Measurements from ENCODE around the gene TANC1. TPM values are rescaled to one million over a fixed set of nuclear protein-coding genes. Genes with fewer than 3 reads are reported as not detected.
A peak's percentile ranks its signal among the peaks of the same experiment; 100 is the strongest.

The TANC1 gene
- total and polyA plus RNA-seq, 4 donors = 23.0 to 31.6 (median 25.0) TPM

DNA sequence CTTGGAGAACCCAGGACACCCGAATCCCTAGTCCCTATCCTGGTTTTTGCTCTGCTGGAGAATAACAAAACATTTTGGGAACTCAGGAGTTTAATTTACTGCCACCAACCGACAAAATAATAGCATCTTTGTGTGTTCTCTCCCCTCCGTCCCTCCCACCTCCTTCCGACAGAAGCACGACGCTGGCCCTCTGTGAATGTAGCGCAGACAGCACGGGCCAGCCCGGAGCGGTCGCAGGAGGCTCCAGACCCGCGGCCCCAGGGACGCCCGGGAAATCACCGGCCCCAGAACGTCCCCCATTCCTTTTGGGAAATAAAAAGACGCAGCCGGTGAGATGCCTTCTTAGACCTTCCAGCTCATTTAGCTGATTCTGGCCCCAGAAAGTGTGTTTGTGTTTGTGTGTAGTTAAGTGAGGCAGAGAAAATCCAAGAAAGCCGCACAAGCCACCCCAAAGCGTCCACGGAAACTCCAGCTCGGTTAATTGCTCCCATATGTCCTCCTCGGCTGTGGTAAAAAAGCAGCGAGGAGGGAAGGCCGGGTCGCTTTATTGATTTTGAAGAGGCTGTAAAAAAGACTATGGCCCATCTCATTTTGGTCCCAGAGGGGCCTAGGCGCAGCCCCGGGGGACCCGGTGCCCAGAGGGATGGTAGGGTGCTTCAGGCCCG lies 577 bp upstream of the TANC1 start:
- DNase-seq (ENCODE audit: low read depth in 4 of 6, low spot score in 6 of 6) = peak in 3 of 6 donors; percentile 56 to 85 (median 74)
- peaks cover 21% of the 10 kb centered on the region for H3K4me1 ChIP-seq (ENCODE audit: control insufficient read depth, insufficient read depth, low read length)
- H3K9me3 ChIP-seq (ENCODE audit: control insufficient read depth, insufficient read depth, low read length) = no peaks in the 10 kb centered on the region
- no peaks in the 10 kb centered on the region for H3K36me3 ChIP-seq (ENCODE audit: control insufficient read depth, insufficient read depth, low read length)
- peak overlapping the region; percentile 77 for H3K4me3 ChIP-seq (ENCODE audit: low read depth, low read length)
- WGBS (ENCODE audit: insufficient coverage) = 1% methylated on average over 28 of the region's 31 CpGs
- H3K27ac ChIP-seq (ENCODE audit: low read depth, low read length) = peak overlapping the region; percentile 99
- peaks cover 40% of the 10 kb centered on the region for H3K27me3 ChIP-seq (ENCODE audit: control insufficient read depth, insufficient read depth, low read length)

DNA sequence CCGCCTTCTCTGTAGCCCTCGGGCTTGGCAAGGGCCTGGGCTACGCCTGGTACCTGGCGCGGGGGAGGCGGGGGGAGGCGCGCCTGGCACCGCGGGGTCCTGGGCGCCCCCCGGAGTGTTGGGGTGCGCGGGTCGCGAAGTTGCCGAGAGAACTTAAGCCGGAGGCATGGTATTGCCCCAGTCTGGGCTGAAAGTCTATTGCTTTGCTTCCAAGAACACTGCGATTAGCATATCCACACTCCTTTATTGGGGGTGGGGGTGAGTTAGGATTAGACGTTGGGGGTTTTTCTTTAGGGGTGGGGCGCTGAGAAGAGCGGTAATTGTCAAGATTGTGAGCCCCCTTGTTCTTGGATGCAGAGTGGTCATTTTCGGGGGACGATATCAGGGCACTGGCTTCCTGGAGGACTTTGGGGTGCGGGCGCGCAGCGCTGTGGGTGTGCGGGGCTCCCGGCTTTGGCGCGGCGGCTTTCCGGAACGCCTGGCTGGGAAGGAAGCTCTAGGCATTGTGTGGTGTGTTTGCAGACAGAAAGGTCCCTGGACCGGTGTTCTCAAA lies 798 bp downstream of the TANC1 start:
- Histone ChIP-seq H3K4me3 (ENCODE audit: low read depth, low read length) (peak overlapping the region; percentile 66), H3K9me3 (ENCODE audit: control insufficient read depth, insufficient read depth, low read length) (no peaks in the 10 kb centered on the region), H3K27ac (ENCODE audit: low read depth, low read length) (peak overlapping the region; percentile 90), H3K36me3 (ENCODE audit: control insufficient read depth, insufficient read depth, low read length) (no peaks in the 10 kb centered on the region), H3K27me3 (ENCODE audit: control insufficient read depth, insufficient read depth, low read length) (peaks cover 44% of the 10 kb centered on the region), H3K4me1 (ENCODE audit: control insufficient read depth, insufficient read depth, low read length) (peaks cover 21% of the 10 kb centered on the region)
- DNase-seq (ENCODE audit: low read depth in 4 of 6, low spot score in 6 of 6) = no peak
- 0% methylated on average over 29 of the region's 36 CpGs for WGBS (ENCODE audit: insufficient coverage)

DNA sequence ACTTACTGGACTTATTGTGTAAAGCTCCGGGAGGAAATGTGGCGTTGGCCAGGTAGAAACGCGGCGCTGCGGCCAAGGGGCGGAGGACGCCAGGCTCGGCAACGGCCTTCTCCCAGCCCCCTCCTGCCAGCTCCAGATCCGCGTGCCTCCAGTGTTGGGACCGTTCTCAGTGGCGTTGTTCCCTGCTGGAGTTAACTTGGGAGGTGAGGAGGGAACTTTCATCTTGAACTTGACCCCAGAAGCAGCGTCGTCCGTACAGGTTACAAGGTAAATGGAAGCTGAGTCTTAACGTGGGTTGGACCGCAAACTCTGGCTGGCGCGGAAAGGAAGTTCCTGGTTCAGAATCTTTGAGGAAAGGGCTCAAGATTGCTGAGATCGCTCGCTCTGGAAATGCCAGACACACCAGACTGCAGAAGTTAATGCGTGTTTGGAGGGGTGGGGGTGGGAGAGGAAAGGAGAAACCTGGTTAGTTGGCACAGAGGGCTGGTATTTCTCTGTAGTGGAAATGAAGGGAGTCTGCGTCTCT lies 1.3 kb downstream of the TANC1 start:
- Histone ChIP-seq H3K4me1 (ENCODE audit: control insufficient read depth, insufficient read depth, low read length) (peaks cover 21% of the 10 kb centered on the region), H3K9me3 (ENCODE audit: control insufficient read depth, insufficient read depth, low read length) (no peaks in the 10 kb centered on the region), H3K27me3 (ENCODE audit: control insufficient read depth, insufficient read depth, low read length) (peaks cover 44% of the 10 kb centered on the region), H3K27ac (ENCODE audit: low read depth, low read length) (peak overlapping the region; percentile 90), H3K36me3 (ENCODE audit: control insufficient read depth, insufficient read depth, low read length) (no peaks in the 10 kb centered on the region), H3K4me3 (ENCODE audit: low read depth, low read length) (peak overlapping the region; percentile 66)
- WGBS (ENCODE audit: insufficient coverage) = under 1% methylated on average over 24 of the region's 25 CpGs
- DNase-seq (ENCODE audit: low read depth in 4 of 6, low spot score in 6 of 6) = peak in 2 of 6 donors; percentile 43 to 66

DNA sequence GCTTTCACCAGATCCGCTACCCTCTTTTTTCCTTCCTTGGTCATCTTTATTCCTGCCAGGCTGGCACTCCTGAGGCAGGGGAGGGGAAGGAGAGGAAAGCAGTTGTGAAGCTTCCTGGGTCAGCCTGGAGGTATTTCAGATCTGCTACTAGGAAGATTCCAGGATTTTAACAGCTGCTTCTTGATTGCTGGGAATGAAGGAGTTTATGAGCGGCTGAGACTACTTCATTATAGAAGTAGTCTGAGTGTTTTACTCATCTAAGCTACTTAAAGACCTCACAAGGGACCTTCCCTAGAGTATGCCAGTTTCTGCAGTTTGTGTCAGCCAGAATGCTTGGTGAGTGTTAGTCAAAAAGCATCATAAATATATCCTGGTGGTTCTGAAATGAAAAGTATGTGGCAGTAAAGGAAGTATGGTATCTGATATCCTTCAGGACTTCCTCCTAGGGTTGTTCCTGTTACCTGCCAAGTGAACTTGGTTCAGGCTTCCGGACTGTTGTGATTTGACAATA lies 1.9 kb downstream of the TANC1 start:
- H3K27me3 ChIP-seq (ENCODE audit: control insufficient read depth, insufficient read depth, low read length) = peaks cover 39% of the 10 kb centered on the region
- peak overlapping the region; percentile 66 for H3K4me3 ChIP-seq (ENCODE audit: low read depth, low read length)
- WGBS (ENCODE audit: insufficient coverage) = 60% methylated on average over 1 of the region's 3 CpGs
- peak overlapping the region; percentile 90 for H3K27ac ChIP-seq (ENCODE audit: low read depth, low read length)
- no peaks in the 10 kb centered on the region for H3K36me3 ChIP-seq (ENCODE audit: control insufficient read depth, insufficient read depth, low read length)
- DNase-seq (ENCODE audit: low read depth in 4 of 6, low spot score in 6 of 6) = no peak
- H3K4me1 ChIP-seq (ENCODE audit: control insufficient read depth, insufficient read depth, low read length) = peaks cover 21% of the 10 kb centered on the region
- no peaks in the 10 kb centered on the region for H3K9me3 ChIP-seq (ENCODE audit: control insufficient read depth, insufficient read depth, low read length)

DNA sequence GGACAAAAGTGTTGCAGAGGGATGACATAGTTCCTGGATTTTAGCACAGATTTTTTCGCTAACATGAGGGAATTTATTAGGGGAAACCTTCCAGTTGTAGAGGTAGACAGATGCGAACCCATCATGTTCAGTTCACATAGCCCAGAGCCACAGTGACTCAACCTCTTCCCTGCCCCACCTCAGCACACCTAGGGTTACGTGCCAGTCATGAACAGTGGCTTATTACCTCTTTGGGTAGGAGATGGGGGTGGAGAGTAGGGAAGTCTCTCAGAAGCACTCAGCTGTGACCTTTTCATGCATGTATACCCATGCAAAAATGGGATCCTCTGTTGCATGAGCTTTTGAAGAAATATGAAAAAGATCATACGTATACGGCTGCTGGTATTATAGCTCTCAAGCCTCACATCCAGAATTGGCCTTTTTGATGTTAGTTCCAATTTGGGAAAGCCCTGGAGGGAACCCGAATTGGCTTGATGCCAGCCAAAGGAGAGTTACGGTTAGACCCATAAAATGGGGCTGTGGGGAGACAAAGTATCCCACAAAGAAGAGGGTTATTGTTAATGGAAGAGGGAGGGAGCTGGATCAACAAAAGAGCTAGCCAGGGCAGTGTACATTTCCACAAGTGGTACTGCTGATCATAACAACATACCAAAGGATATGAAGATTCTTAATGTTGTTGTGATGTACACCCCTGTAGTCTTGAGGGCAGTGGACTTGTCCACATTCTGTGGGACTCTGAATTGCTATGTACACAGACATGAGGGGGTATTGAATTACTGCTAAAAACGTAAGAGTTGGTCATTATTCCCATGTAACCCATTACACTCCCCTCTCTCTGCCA lies 4.9 kb downstream of the TANC1 start:
- Histone ChIP-seq H3K9me3 (ENCODE audit: control insufficient read depth, insufficient read depth, low read length) (no peaks in the 10 kb centered on the region), H3K4me1 (ENCODE audit: control insufficient read depth, insufficient read depth, low read length) (peaks cover 11% of the 10 kb centered on the region), H3K4me3 (ENCODE audit: low read depth, low read length) (no peak overlapping the region), H3K27ac (ENCODE audit: low read depth, low read length) (no peak overlapping the region), H3K36me3 (ENCODE audit: control insufficient read depth, insufficient read depth, low read length) (no peaks in the 10 kb centered on the region), H3K27me3 (ENCODE audit: control insufficient read depth, insufficient read depth, low read length) (peaks cover 27% of the 10 kb centered on the region)
- 69% methylated on average over 5 of the region's 8 CpGs for WGBS (ENCODE audit: insufficient coverage)
- peak in 1 of 6 donors; percentile 21 for DNase-seq (ENCODE audit: low read depth in 4 of 6, low spot score in 6 of 6)

DNA sequence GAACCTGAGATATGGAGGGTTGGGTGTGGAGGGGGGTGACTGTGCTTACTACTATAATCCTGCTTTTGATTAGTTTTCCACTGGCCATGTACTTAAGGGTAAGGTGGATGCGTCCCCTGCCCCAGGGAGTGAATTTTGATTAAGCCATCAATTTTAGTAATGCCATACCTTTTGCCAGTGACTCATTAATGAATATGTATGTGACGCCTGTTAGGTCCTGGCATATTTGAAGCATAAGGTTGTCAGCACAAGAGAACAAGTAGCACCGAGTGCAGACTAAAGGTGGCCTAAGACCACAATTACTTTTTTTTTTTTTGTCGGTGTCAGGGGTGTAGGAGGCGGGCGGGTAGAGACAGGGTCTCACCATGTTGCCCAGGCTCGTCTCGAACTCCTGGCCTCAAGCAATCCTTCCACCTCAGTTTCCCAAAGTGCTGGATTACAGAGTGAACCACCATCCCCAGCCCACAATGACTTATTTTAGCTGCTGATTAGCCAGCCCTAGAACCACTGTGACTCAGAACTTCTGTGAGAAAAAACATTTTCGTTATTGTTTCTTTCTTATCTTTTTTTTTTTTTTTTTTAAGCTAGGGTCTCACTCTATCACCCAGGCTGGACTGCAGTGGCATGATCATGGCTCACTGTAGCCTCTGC lies 7.0 kb downstream of the TANC1 start:
- Histone ChIP-seq H3K9me3 (ENCODE audit: control insufficient read depth, insufficient read depth, low read length) (no peaks in the 10 kb centered on the region), H3K4me1 (ENCODE audit: control insufficient read depth, insufficient read depth, low read length) (no peaks in the 10 kb centered on the region), H3K36me3 (ENCODE audit: control insufficient read depth, insufficient read depth, low read length) (no peaks in the 10 kb centered on the region), H3K27ac (ENCODE audit: low read depth, low read length) (no peak overlapping the region), H3K27me3 (ENCODE audit: control insufficient read depth, insufficient read depth, low read length) (peaks cover 12% of the 10 kb centered on the region), H3K4me3 (ENCODE audit: low read depth, low read length) (no peak overlapping the region)
- DNase-seq (ENCODE audit: low read depth in 4 of 6, low spot score in 6 of 6) = no peak
- 88% methylated on average over 3 of the region's 9 CpGs for WGBS (ENCODE audit: insufficient coverage)

DNA sequence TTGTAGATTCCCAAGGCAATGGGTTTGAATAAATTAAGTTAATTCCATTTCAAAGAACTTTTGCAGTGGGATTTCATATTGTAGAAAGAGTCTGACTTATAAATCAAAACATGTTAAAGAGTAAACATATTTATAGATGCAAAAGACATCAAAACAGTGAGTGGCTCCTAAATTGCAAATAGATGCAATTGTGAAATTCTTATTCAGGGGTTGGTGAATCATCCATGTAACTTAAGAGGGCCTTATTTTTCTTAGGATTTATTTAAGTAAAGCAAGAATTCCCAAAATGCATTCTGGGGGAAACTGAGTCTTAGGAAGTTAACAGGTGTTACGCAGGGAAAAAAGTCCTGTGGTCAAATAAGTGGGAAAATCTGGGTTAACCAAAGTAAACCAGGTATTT lies 11.3 kb downstream of the TANC1 start:
- H3K4me3 ChIP-seq (ENCODE audit: low read depth, low read length) = no peak overlapping the region
- no peak overlapping the region for H3K27ac ChIP-seq (ENCODE audit: low read depth, low read length)
- H3K4me1 ChIP-seq (ENCODE audit: control insufficient read depth, insufficient read depth, low read length) = peaks cover 4% of the 10 kb centered on the region
- H3K36me3 ChIP-seq (ENCODE audit: control insufficient read depth, insufficient read depth, low read length) = no peaks in the 10 kb centered on the region
- 100% methylated on average over 1 of the region's 1 CpG for WGBS (ENCODE audit: insufficient coverage)
- no peaks in the 10 kb centered on the region for H3K27me3 ChIP-seq (ENCODE audit: control insufficient read depth, insufficient read depth, low read length)
- no peak for DNase-seq (ENCODE audit: low read depth in 4 of 6, low spot score in 6 of 6)
- no peaks in the 10 kb centered on the region for H3K9me3 ChIP-seq (ENCODE audit: control insufficient read depth, insufficient read depth, low read length)

DNA sequence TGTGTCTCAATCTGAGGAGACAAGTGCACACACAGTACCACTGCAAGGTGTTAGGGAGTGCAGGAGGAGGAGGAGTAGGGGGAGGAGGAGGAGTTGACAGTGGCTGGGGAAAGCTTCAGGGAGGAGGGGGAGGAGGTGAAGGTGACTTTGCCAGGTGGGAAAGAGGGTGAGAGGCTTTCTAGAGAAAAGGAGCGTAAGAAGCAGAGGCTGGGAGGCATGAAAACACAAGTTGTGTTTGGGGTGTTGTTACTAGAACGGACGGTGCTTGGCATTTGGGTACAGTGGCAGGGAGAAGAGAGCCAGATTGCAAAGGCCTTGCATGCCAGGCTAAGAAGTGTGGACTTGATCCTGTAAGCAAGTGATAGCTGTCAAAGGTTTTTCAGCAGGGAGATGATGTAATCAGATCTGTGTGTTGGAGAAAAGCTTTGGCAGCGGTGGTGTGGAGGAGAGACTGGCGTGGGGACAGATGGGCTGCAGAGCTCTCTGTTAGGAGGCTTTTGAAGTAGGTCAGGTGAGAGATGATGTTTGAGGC lies 16.2 kb downstream of the TANC1 start:
- 44% methylated on average over 5 of the region's 5 CpGs for WGBS (ENCODE audit: insufficient coverage)
- Histone ChIP-seq H3K9me3 (ENCODE audit: control insufficient read depth, insufficient read depth, low read length) (no peaks in the 10 kb centered on the region), H3K36me3 (ENCODE audit: control insufficient read depth, insufficient read depth, low read length) (no peaks in the 10 kb centered on the region), H3K27me3 (ENCODE audit: control insufficient read depth, insufficient read depth, low read length) (no peaks in the 10 kb centered on the region), H3K4me1 (ENCODE audit: control insufficient read depth, insufficient read depth, low read length) (peaks cover 8% of the 10 kb centered on the region), H3K4me3 (ENCODE audit: low read depth, low read length) (no peak overlapping the region), H3K27ac (ENCODE audit: low read depth, low read length) (no peak overlapping the region)
- peak in 1 of 6 donors; percentile 58 for DNase-seq (ENCODE audit: low read depth in 4 of 6, low spot score in 6 of 6)

DNA sequence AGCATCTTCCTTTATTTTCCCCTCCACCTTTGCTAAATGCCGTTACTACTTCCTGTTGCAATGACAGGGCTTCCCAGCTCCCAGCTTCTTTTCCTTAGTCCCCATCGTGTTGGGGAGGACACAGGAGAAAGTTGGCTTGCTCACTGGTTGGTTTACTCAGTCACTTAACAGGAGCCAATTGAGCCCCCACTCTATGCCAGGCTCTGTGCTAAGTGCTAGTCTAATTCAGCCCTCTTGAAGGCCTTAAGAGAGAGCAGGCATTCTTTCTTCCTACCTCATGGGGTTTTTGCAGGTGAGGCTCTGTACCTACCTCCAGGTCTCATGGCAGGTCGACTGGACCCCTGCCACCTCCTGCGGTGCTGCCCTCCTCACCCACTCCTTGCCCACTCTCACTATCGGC lies 20.1 kb downstream of the TANC1 start:
- Histone ChIP-seq H3K9me3 (ENCODE audit: control insufficient read depth, insufficient read depth, low read length) (no peaks in the 10 kb centered on the region), H3K4me3 (ENCODE audit: low read depth, low read length) (no peak overlapping the region), H3K4me1 (ENCODE audit: control insufficient read depth, insufficient read depth, low read length) (peaks cover 8% of the 10 kb centered on the region), H3K27me3 (ENCODE audit: control insufficient read depth, insufficient read depth, low read length) (no peaks in the 10 kb centered on the region), H3K36me3 (ENCODE audit: control insufficient read depth, insufficient read depth, low read length) (no peaks in the 10 kb centered on the region), H3K27ac (ENCODE audit: low read depth, low read length) (no peak overlapping the region)
- DNase-seq (ENCODE audit: low read depth in 4 of 6, low spot score in 6 of 6) = no peak
- 65% methylated on average over 2 of the region's 5 CpGs for WGBS (ENCODE audit: insufficient coverage)
